ENCODE measurements around the gene SMIM29.

- TF ChIP-seq, protein P1, sequence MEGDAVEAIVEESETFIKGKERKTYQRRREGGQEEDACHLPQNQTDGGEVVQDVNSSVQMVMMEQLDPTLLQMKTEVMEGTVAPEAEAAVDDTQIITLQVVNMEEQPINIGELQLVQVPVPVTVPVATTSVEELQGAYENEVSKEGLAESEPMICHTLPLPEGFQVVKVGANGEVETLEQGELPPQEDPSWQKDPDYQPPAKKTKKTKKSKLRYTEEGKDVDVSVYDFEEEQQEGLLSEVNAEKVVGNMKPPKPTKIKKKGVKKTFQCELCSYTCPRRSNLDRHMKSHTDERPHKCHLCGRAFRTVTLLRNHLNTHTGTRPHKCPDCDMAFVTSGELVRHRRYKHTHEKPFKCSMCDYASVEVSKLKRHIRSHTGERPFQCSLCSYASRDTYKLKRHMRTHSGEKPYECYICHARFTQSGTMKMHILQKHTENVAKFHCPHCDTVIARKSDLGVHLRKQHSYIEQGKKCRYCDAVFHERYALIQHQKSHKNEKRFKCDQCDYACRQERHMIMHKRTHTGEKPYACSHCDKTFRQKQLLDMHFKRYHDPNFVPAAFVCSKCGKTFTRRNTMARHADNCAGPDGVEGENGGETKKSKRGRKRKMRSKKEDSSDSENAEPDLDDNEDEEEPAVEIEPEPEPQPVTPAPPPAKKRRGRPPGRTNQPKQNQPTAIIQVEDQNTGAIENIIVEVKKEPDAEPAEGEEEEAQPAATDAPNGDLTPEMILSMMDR (IDR thresholded peaks at IDR 0.05), result no peak
- TF ChIP-seq POLR2A (IDR thresholded peaks at IDR 0.05), result no peak
These were observed 25.3 kb upstream of the SMIM29 start for GRCh38 chr6:34274129-34274528.
